Activated T-helper 2 cell treated with anti-CD3 and anti-CD28 coated beads, Interferon-gamma antibody, Interleukin-2, Interleukin-4, amounts not matched to agents 10 μg/mL and 5 μg/mL and 100 μg/mL, durations not matched to agents 14 hours and 24 hours and 36 hours (primary cell): ENCODE measurements around the gene APPBP2. TPM values are rescaled to one million over a fixed set of nuclear protein-coding genes. Genes with fewer than 3 reads are reported as not detected.
A peak's percentile ranks its signal among the peaks of the same experiment; 100 is the strongest.

Experiments used
- DNase-seq: peaks from one replicate; pipeline ENCODE4 v3.0.0; 2021; ENCODE audit warnings: low spot score
- H3K27ac Mint-ChIP-seq: one replicate; pipeline ENCODE4 v1.8.0; 2021; ENCODE audit warnings: mixed read lengths
- H3K27me3 Mint-ChIP-seq: one replicate; pipeline ENCODE4 v1.8.0; 2021; ENCODE audit warnings: low read depth, mixed read lengths
- H3K36me3 Mint-ChIP-seq: one replicate; pipeline ENCODE4 v1.8.0; 2021; ENCODE audit warnings: low read depth, mixed read lengths
- H3K4me1 Mint-ChIP-seq: one replicate; pipeline ENCODE4 v1.8.0; 2021; ENCODE audit warnings: low read depth, mixed read lengths
- H3K4me3 Mint-ChIP-seq: one replicate; pipeline ENCODE4 v1.8.0; 2021; ENCODE audit warnings: low read depth, mild to moderate bottlenecking, moderate library complexity, mixed read lengths
- H3K9me3 Mint-ChIP-seq: one replicate; pipeline ENCODE4 v1.8.0; 2021; ENCODE audit warnings: mixed read lengths
- intact Hi-C: fragments of 100-400 bp; cut with micrococcal nuclease; formaldehyde crosslinking; loops from one replicate; pipeline ENCODE4 v1.15.1; 2023
- total RNA-seq: library from RNA; stranded (reverse); gene quantifications from 2 replicates; pipeline ENCODE4 v1.2.3, GENCODE V29; 2022

The APPBP2 gene
- total RNA-seq, 1 donor from 2014 or later, result 26.9 TPM

DNA sequence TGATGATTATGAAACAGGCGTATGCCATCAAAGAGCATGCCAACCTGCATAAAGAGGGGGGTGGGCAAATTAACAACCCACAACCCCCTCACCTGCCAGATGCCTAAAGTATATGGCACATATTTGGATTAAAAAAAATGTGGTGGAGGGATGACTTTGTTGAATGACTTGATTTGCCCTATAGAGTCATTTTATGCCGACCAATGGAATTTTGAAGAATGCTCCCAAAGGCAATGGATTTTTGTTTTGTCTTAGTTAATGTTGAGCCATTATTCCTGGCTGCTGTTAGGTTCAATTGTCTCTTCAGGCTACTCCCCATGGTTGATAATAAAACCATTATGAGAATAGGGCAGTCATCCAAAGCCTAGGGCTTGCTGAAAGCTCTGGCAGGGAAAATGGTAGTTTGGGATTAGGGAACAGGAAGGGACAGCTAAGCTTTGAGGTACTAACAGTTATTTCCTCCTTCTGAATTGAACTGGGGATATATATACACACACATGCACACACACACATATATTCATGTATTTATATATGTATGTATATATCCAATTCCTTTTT, 109.6 kb downstream of the APPBP2 start:
- intact Hi-C loops, result no loop called here
- Mint-ChIP-seq H3K27me3 (peaks cover 12% of the 10 kb centered on the region), H3K9me3 (no peaks in the 10 kb centered on the region)

DNA sequence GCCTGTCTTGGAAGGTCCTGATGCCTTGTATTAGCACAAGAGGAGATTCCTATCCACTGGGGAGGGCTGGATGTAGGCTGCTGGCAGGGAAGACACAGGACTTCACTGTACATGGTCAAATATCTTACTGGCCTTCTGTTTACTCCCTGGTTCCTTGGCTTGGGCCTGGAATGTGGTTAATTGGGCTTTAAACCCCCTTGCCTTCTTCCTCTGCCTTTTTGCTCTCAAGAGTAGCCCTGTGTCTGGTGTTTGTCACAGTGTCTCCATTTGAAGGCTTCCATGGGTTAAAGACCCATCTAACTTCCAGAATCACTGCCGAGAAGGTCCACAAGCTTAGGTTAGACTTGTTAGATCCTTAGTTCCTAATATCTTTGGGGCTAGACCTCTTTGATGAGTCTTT, 110.9 kb downstream of the APPBP2 start:
- no peaks in the 10 kb centered on the region for H3K9me3 Mint-ChIP-seq
- no peak overlapping the region for H3K4me3 Mint-ChIP-seq
- DNase-seq, result no peak
- H3K36me3 Mint-ChIP-seq, result no peaks in the 10 kb centered on the region
- H3K4me1 Mint-ChIP-seq, result no peaks in the 10 kb centered on the region
- peaks cover 12% of the 10 kb centered on the region for H3K27me3 Mint-ChIP-seq
- no peak overlapping the region for H3K27ac Mint-ChIP-seq
- intact Hi-C loops, result no loop called here

More for the DNA sequence above, 109.6 kb downstream of the APPBP2 start:
- Mint-ChIP-seq H3K36me3 (no peaks in the 10 kb centered on the region), H3K4me3 (no peak overlapping the region), H3K27ac (no peak overlapping the region), H3K4me1 (peaks cover 4% of the 10 kb centered on the region)
- no peak for DNase-seq

DNA sequence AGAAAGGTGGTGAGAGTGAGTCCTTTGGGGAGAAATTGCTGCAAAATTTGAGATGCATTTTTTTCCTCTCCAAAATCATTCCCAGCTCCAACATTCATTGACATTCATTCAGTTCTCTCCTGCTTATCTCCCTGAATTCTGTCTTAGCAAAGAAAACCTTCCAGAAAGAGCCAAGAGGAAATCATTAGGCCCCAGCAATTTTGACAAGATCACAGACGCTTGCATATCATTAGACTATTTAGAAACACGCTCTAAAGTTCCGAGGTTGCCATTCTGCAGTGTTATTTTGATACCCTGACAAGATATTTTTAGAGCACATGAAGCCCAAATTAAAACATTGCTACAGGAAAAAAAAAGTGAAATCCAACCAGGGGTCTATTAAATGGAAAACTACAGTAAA, 113.3 kb downstream of the APPBP2 start:
- Mint-ChIP-seq H3K4me3 (no peak overlapping the region), H3K36me3 (no peaks in the 10 kb centered on the region), H3K27ac (no peak overlapping the region), H3K9me3 (no peaks in the 10 kb centered on the region), H3K27me3 (peaks cover 14% of the 10 kb centered on the region), H3K4me1 (no peaks in the 10 kb centered on the region)
- DNase-seq, result no peak
- intact Hi-C loops, result no loop called here

DNA sequence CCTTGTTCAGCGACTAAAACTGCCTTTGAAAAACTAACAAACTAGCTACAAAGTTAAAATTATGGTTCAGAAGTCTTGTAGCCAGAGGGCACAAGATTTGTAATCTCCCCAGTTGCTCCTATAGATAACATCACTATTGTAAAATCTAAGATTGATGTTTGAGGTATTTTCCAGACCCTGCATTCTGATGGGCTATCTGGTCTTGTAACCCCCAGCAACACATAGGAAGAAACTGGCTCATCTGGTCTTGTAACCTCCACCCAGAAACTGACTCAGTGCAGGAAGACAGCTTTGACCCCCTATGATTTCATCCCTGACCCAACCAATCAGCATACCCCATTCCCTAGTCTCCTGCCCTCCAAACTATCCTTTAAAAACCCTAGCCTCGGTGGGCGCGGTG, 116.0 kb downstream of the APPBP2 start:
- intact Hi-C loops, result no loop called here
- H3K9me3 Mint-ChIP-seq, result no peaks in the 10 kb centered on the region
- H3K27ac Mint-ChIP-seq, result no peak overlapping the region
- no peaks in the 10 kb centered on the region for H3K36me3 Mint-ChIP-seq
- no peak for DNase-seq
- no peak overlapping the region for H3K4me3 Mint-ChIP-seq
- no peaks in the 10 kb centered on the region for H3K4me1 Mint-ChIP-seq
- H3K27me3 Mint-ChIP-seq, result peaks cover 9% of the 10 kb centered on the region

DNA sequence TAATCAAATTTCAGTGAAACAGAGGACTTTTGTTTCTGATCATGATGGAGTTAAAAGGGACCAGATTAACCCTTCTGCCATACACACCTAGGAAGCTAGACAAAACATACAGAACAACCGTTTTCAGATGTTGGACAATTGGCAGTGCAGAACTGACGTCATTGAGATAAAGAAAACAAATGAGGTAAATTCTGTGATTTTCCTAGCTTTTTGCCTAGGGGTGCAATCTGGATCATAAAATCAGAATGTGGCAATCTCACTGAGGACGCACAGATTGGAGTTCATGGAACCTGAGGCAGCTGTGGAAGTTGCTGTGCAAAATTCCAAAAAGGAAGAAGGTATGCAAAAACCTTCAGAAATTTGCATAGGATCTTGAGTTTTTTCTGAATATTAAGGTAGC, 119.2 kb downstream of the APPBP2 start:
- Mint-ChIP-seq H3K9me3 (no peaks in the 10 kb centered on the region), H3K4me3 (no peak overlapping the region), H3K4me1 (no peaks in the 10 kb centered on the region), H3K27me3 (peaks cover 2% of the 10 kb centered on the region), H3K27ac (no peak overlapping the region), H3K36me3 (no peaks in the 10 kb centered on the region)
- no peak for DNase-seq
- intact Hi-C loops, result no loop called here

DNA sequence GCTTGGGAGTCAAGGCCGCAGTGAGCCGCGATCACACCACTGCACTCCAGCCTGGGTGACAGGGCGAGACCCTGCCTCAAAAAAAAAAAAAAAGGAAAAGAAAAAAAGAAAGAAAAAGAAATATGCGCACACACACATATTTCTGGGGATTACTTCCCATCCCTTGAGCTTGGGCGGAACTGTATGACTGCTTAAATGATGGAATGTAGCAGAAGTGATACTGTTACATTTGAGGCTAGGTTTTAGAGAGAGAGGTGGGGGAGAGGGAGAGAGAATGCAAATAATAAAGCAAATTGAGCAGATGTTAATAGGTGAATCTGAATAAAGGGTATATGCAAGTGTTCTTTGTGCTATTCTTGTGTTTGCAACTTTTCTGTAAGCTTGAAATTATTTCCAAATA, 122.1 kb downstream of the APPBP2 start:
- intact Hi-C loops, result no loop called here
- Mint-ChIP-seq H3K4me3 (no peak overlapping the region), H3K4me1 (no peaks in the 10 kb centered on the region), H3K27ac (no peak overlapping the region), H3K36me3 (no peaks in the 10 kb centered on the region), H3K27me3 (peaks cover 2% of the 10 kb centered on the region), H3K9me3 (no peaks in the 10 kb centered on the region)
- DNase-seq, result no peak

DNA sequence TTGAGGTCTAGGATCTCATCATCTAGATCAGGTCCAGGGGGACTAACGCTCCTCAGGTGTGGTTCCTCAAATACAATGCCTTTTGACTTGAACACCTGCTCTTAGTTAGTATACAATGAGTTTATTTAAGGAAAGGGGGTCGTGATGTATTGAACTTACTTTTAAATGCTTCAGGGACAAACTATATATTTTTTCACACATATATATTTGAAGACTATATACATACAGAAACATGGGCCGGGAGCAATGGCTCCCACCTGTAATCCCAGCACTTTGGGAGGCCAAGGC, 122.6 kb downstream of the APPBP2 start:
- intact Hi-C loops, result no loop called here
- no peak overlapping the region for H3K27ac Mint-ChIP-seq
- H3K36me3 Mint-ChIP-seq, result no peaks in the 10 kb centered on the region
- H3K4me1 Mint-ChIP-seq, result peaks cover 1% of the 10 kb centered on the region
- no peak overlapping the region for H3K4me3 Mint-ChIP-seq
- no peaks in the 10 kb centered on the region for H3K27me3 Mint-ChIP-seq
- H3K9me3 Mint-ChIP-seq, result no peaks in the 10 kb centered on the region
- no peak for DNase-seq

DNA sequence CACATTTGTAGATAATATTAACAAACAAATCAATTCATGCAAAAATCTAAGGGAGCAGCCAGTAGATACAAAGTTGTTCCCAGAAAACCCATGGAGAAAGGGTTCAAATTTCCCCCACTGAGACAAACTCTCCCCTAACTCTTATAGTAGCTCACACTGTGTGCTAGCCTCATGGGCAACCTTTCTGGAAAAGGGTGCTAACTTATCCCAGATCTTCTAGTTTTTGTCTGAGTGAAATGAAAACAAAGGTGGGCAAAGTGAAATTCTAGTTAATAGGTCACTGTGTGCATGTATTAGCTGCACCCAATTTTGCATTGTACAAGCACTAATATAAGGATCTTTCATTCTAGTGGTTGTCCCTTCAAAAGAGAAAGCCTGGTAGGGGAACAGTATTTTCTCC, 124.2 kb downstream of the APPBP2 start:
- Mint-ChIP-seq H3K4me3 (no peak overlapping the region), H3K36me3 (no peaks in the 10 kb centered on the region), H3K27ac (no peak overlapping the region), H3K4me1 (peaks cover 7% of the 10 kb centered on the region), H3K27me3 (no peaks in the 10 kb centered on the region), H3K9me3 (no peaks in the 10 kb centered on the region)
- DNase-seq, result no peak
- intact Hi-C loops, result no loop called here

DNA sequence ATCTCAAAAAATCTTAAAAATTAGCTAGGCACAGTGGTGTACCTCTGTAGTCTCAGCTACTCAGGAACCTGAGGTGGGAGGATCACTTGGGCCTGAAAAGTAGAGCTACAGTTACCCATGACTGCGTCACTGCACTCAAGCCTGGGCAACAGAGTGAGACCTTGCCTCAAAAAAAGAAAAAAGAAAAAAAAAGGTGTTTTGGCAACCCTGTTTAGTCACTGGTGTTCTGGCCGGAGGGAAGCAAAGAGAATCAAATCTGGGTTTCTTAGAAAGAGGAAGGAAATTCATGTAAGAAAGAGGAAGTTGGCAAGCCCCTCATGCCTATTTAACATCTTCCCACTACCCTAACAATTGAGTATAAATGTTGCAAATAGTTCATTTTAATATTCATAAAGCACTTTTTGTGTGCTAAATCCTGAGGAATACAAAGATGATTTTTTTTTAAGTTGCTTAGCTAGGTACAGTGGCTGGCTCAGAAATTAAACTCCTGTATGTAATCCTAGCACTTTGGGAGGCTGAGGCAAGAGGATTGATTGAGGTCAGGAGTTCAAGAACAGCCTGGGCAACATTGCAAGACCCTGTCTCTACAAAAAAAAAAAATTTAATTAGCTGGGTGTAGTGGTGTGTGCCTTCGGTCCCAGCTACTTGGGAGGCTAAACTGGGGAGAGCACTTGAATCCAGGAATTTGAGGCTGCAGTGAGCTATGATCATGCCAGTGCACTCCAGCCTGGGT, 127.6 kb downstream of the APPBP2 start:
- no peaks in the 10 kb centered on the region for H3K9me3 Mint-ChIP-seq
- no peak for DNase-seq
- H3K27ac Mint-ChIP-seq, result no peak overlapping the region
- H3K4me3 Mint-ChIP-seq, result no peak overlapping the region
- no peaks in the 10 kb centered on the region for H3K36me3 Mint-ChIP-seq
- H3K4me1 Mint-ChIP-seq, result peaks cover 22% of the 10 kb centered on the region
- no peaks in the 10 kb centered on the region for H3K27me3 Mint-ChIP-seq
- intact Hi-C loops, result no loop called here

DNA sequence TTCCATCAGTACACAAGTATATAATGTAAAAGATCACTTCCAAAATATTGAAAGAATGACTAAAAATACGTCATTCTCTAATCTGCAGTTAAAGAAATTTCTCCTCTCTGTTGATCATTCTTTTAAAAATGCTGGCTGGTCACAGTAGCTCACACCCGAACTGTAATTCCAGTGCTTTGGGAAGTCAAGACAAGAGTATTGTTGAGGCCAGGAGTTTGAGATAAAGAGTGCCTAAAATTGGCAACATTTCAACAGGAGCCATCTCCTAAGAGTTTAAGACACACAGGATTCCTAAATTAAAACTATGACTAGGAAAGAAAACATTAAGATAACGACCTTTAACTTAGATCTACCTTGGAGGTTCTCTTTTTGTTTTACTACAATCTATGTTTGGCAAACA, 129.6 kb downstream of the APPBP2 start:
- H3K4me1 Mint-ChIP-seq, result peaks cover 32% of the 10 kb centered on the region
- H3K27ac Mint-ChIP-seq, result no peak overlapping the region
- no peak overlapping the region for H3K4me3 Mint-ChIP-seq
- H3K36me3 Mint-ChIP-seq, result no peaks in the 10 kb centered on the region
- intact Hi-C loops, result no loop called here
- no peaks in the 10 kb centered on the region for H3K27me3 Mint-ChIP-seq
- DNase-seq, result no peak
- H3K9me3 Mint-ChIP-seq, result no peaks in the 10 kb centered on the region

DNA sequence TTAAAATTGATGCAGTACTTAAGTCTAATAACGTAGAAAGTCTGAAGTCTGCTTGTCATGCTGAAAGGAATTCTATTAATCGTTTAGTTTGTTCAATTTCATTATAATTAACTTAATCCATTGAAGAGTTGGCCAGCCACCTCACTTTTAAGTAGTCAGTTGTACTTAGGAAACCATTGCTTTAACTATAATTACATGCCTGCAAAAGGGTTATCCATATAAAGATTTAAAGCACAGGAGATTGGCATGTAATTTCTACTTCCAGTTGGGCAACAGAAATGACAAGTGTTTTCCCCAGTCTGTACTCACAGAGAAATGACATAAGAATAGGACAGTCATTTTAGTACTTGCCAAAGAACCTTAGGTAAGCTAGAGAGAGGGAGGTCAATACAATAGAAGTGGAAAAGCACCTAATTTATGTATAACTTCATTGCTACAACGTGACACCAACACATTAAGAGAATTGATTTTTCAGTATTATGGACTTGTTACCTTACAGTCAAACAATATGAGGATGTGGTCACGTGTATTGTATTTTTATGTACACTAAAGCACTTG, 130.5 kb downstream of the APPBP2 start:
- no peak overlapping the region for H3K4me3 Mint-ChIP-seq
- intact Hi-C loops, result no loop called here

DNA sequence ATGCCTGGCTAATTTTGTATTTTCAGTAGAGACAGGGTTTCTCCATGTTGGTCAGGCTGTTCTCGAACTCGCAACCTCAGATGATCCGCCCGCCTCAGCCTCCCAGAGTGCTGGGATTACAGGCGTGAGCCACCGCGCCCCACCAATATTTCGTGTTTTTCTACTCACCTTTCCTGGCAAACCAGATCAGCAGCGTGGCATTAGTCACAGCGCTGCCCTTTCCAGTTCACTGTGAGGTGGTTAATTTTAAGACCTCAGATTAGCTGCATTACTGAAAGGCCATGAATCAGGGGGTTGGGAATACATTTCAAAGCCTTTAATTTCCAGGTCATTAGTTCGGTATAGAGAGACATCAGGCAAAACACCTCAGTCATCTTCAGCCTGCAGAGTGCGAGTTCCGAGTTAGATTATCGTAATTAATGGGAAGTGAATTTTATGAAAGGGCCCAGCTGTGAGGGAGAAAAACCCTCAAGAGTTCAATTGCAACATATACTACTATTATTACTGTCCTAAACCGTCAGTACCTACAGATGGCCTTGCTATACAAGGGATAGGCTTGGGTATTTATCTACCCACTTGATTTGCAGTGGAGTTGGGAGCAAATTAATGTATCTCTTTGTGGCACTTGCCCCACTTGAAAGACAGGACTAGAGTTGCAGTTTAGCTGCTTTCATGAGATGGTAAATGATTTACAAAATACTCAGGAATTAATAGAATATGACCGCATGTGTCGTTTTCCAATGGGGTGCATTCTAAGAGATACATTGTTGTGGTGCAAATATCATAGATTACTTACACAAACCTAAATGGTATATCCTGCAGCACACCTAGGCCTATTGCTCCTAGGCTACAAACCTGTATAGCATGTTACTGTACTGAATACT, 132.0 kb downstream of the APPBP2 start:
- DNase-seq, result no peak
- peaks cover 45% of the 10 kb centered on the region for H3K4me1 Mint-ChIP-seq
- no peaks in the 10 kb centered on the region for H3K36me3 Mint-ChIP-seq
- no peaks in the 10 kb centered on the region for H3K9me3 Mint-ChIP-seq
- H3K27ac Mint-ChIP-seq, result no peak overlapping the region
- peak overlapping the region; percentile 15 for H3K4me3 Mint-ChIP-seq
- intact Hi-C loops, result loop anchor here (2.0 to 5.0 kb wide), 2 partner anchors 283 to 501 kb away; partner anchors contain the start of genes BCAS3, RPS6KB1 and TUBD1
- H3K27me3 Mint-ChIP-seq, result no peaks in the 10 kb centered on the region

More for the DNA sequence above, 130.5 kb downstream of the APPBP2 start:
- H3K27me3 Mint-ChIP-seq, result no peaks in the 10 kb centered on the region
- peaks cover 37% of the 10 kb centered on the region for H3K4me1 Mint-ChIP-seq
- DNase-seq, result no peak
- H3K9me3 Mint-ChIP-seq, result no peaks in the 10 kb centered on the region
- H3K36me3 Mint-ChIP-seq, result no peaks in the 10 kb centered on the region
- H3K27ac Mint-ChIP-seq, result no peak overlapping the region
